HEK293 (cell line): ENCODE data around the gene KCNK4.

Experiments
- CTCF ChIA-PET: fragments of 350-600 bp; formaldehyde crosslinking; extraction: SDS; loops from one replicate; lab custom pipeline; 2021; ENCODE audit warnings: antibody characterized with exemption; lab: Yijun Ruan, JAX
- POLR2A ChIA-PET: fragments of 300-600 bp; formaldehyde crosslinking; extraction: SDS; loops from one replicate; lab custom pipeline; 2020; ENCODE audit warnings: antibody characterized with exemption, inconsistent platforms; lab: Yijun Ruan, JAX
- H3K27ac ChIP-seq: fragments of 200-500 bp; sonication (Bioruptor generic); 2 replicates; pipeline ENCODE4 v1.5.1; 2014; ENCODE audit warnings: low read depth, low read length, control low read depth, inconsistent platforms; ENCODE audit errors: extremely low read depth
- H3K36me3 ChIP-seq, 2 experiments: fragments of 200-500 bp in 1 of 2; sonication (Bioruptor generic) in 1 of 2; 1 replicate in 1 of 2; 2 replicates in 1 of 2; pipeline ENCODE4 v1.5.1; 2014 to 2017; ENCODE audit warnings: inconsistent platforms in 2 of 2, low read length in 2 of 2; ENCODE audit not compliant: control insufficient read depth in 2 of 2, insufficient read depth in 1 of 2
- H3K4me1 ChIP-seq: fragments of 200-500 bp; sonication (Bioruptor generic); 2 replicates; pipeline ENCODE4 v1.5.1; 2014; ENCODE audit warnings: mild to moderate bottlenecking, low read length, inconsistent platforms; ENCODE audit not compliant: control insufficient read depth, insufficient read depth
- H3K4me3 ChIP-seq: 2 replicates; pipeline ENCODE4 v1.5.1; 2011; ENCODE audit warnings: low read depth, mild to moderate bottlenecking, control low read depth, low read length, moderate library complexity
- H3K9me3 ChIP-seq: fragments of 200-500 bp; sonication (Bioruptor generic); 2 replicates; pipeline ENCODE4 v1.5.1; 2014; ENCODE audit warnings: low read depth, low read length, inconsistent platforms; ENCODE audit not compliant: control insufficient read depth, insufficient read depth
- GFI1B ChIP-seq: fragments of 450-650 bp; formaldehyde crosslinking; IDR thresholded peaks from 2 replicates; pipeline ENCODE4 v1.5.1; 2016; ENCODE audit warnings: missing biosample characterization, missing genetic modification characterization
- GLIS1 ChIP-seq: fragments of 450-650 bp; formaldehyde crosslinking; IDR thresholded peaks from 2 replicates; pipeline ENCODE4 v1.5.1; 2016; ENCODE audit warnings: missing biosample characterization, missing genetic modification characterization
- HOXC10 ChIP-seq: sonication (generic); formaldehyde crosslinking; IDR thresholded peaks from 2 replicates; pipeline ENCODE4 v1.8.1; 2023; ENCODE audit warnings: mild to moderate bottlenecking, missing genetic modification reagents
- KLF10 ChIP-seq: fragments of 450-650 bp; IDR thresholded peaks from 2 replicates; pipeline ENCODE4 v1.5.1; 2018; ENCODE audit warnings: missing biosample characterization, mild to moderate bottlenecking, missing genetic modification characterization
- KLF8 ChIP-seq: fragments of 450-650 bp; formaldehyde crosslinking; IDR thresholded peaks from 2 replicates; pipeline ENCODE4 v1.5.1; 2016; ENCODE audit warnings: missing biosample characterization, missing genetic modification characterization
- SALL2 ChIP-seq: fragments of 450-650 bp; formaldehyde crosslinking; IDR thresholded peaks from 2 replicates; pipeline ENCODE4 v1.5.0; 2017; ENCODE audit warnings: missing biosample characterization, mild to moderate bottlenecking, missing genetic modification characterization, borderline replicate concordance
- SCRT2 ChIP-seq: fragments of 450-650 bp; formaldehyde crosslinking; IDR thresholded peaks from 2 replicates; pipeline ENCODE4 v1.5.1; 2016; ENCODE audit warnings: missing biosample characterization, missing genetic modification characterization
- ZBTB17 ChIP-seq: fragments of 450-650 bp; formaldehyde crosslinking; IDR thresholded peaks from 2 replicates; pipeline ENCODE4 v1.5.1; 2016; ENCODE audit warnings: missing biosample characterization, missing genetic modification characterization
- ZBTB8A ChIP-seq: fragments of 450-650 bp; formaldehyde crosslinking; IDR thresholded peaks from 2 replicates; pipeline ENCODE4 v1.5.1; 2016; ENCODE audit warnings: missing biosample characterization, missing genetic modification characterization
- ZFHX2 ChIP-seq: fragments of 450-650 bp; formaldehyde crosslinking; conservative IDR thresholded peaks from 2 replicates; pipeline ENCODE4 v1.5.1; 2016; ENCODE audit warnings: missing biosample characterization, missing genetic modification characterization
- ZFP41 ChIP-seq: fragments of 450-650 bp; formaldehyde crosslinking; IDR thresholded peaks from 2 replicates; pipeline ENCODE4 v1.5.1; 2016; ENCODE audit warnings: missing biosample characterization, missing genetic modification characterization, borderline replicate concordance
- ZNF211 ChIP-seq: fragments of 450-650 bp; formaldehyde crosslinking; IDR thresholded peaks from 2 replicates; pipeline ENCODE4 v1.5.1; 2016; ENCODE audit warnings: low read depth, missing biosample characterization, missing genetic modification characterization
- ZNF223 ChIP-seq: fragments of 450-650 bp; formaldehyde crosslinking; IDR thresholded peaks from 2 replicates; pipeline ENCODE4 v1.5.1; 2016; ENCODE audit warnings: missing biosample characterization, missing genetic modification characterization
- ZNF274 ChIP-seq, 2 experiments: fragments of 200-500 bp in 1 of 2; fragments of 450-650 bp in 1 of 2; sonication (Bioruptor generic) in 1 of 2; formaldehyde crosslinking in 1 of 2; IDR thresholded peaks; 2 replicates each; pipeline versions ENCODE4 v1.5.1 to v1.6.1; 2014 to 2016; ENCODE audit warnings: borderline replicate concordance in 1 of 2, inconsistent platforms in 1 of 2, low read length in 1 of 2, missing biosample characterization in 1 of 2, missing genetic modification characterization in 1 of 2
- ZNF501 ChIP-seq: fragments of 450-650 bp; formaldehyde crosslinking; IDR thresholded peaks from 2 replicates; pipeline ENCODE4 v1.5.1; 2016; ENCODE audit warnings: missing biosample characterization, missing genetic modification characterization
- ZNF530 ChIP-seq: fragments of 450-650 bp; formaldehyde crosslinking; IDR thresholded peaks from 2 replicates; pipeline ENCODE4 v1.5.1; 2016; ENCODE audit warnings: low read depth, missing biosample characterization, missing genetic modification characterization
- ZNF561 ChIP-seq: fragments of 450-650 bp; IDR thresholded peaks from 2 replicates; pipeline ENCODE4 v1.5.1; 2018; ENCODE audit warnings: missing biosample characterization, missing genetic modification characterization, borderline replicate concordance
- ZNF660 ChIP-seq: fragments of 450-650 bp; IDR thresholded peaks from 2 replicates; pipeline ENCODE4 v1.5.1; 2018; ENCODE audit warnings: missing biosample characterization, mild to moderate bottlenecking, missing genetic modification characterization
- TF ChIP-seq, protein P1 (sequence below): fragments of 450-650 bp; formaldehyde crosslinking; IDR thresholded peaks from 2 replicates; pipeline ENCODE4 v1.5.1; 2017; ENCODE audit warnings: missing biosample characterization, missing genetic modification characterization
- TF ChIP-seq, protein P2 (sequence below): fragments of 450-650 bp; formaldehyde crosslinking; IDR thresholded peaks from 2 replicates; pipeline ENCODE4 v1.5.1; 2016; ENCODE audit warnings: missing biosample characterization, missing genetic modification characterization
- TF ChIP-seq, protein P3 (sequence below): fragments of 450-650 bp; formaldehyde crosslinking; IDR thresholded peaks from 2 replicates; pipeline ENCODE4 v1.5.1; 2016; ENCODE audit warnings: missing biosample characterization, missing genetic modification characterization

KCNK4 gene

DNA sequence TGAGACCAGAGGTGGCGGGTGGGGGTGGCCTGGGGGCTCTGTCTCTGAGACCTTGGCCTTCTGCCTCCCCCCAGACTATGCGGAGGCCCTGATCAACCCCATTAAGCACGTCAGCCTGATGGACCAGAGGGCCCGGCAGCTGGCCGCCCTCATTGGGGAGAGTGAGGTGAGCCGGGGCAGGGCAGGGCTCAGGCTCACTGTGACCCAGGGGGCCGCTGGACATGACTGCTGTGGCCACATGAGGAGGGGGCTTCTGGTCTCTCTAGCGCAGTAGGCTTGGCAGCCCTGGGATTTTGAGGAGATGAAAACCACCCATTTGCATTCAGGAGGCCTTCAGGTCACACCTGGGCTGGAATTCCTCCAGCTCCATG lies 27.2 kb upstream of the KCNK4 start (continued):
- TF ChIP-seq ZNF223 (tag by site-specific recombination) (no peak), ZNF501 (tag by site-specific recombination) (no peak), HOXC10 (CRISPR knock-in tag) (no peak), SCRT2 (no peak), KLF10 (tag by site-specific recombination) (no peak), GFI1B (tag by site-specific recombination) (no peak)
- TF ChIP-seq, protein P1, sequence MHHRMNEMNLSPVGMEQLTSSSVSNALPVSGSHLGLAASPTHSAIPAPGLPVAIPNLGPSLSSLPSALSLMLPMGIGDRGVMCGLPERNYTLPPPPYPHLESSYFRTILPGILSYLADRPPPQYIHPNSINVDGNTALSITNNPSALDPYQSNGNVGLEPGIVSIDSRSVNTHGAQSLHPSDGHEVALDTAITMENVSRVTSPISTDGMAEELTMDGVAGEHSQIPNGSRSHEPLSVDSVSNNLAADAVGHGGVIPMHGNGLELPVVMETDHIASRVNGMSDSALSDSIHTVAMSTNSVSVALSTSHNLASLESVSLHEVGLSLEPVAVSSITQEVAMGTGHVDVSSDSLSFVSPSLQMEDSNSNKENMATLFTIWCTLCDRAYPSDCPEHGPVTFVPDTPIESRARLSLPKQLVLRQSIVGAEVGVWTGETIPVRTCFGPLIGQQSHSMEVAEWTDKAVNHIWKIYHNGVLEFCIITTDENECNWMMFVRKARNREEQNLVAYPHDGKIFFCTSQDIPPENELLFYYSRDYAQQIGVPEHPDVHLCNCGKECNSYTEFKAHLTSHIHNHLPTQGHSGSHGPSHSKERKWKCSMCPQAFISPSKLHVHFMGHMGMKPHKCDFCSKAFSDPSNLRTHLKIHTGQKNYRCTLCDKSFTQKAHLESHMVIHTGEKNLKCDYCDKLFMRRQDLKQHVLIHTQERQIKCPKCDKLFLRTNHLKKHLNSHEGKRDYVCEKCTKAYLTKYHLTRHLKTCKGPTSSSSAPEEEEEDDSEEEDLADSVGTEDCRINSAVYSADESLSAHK (tag by site-specific recombination), result no peak

DNA sequence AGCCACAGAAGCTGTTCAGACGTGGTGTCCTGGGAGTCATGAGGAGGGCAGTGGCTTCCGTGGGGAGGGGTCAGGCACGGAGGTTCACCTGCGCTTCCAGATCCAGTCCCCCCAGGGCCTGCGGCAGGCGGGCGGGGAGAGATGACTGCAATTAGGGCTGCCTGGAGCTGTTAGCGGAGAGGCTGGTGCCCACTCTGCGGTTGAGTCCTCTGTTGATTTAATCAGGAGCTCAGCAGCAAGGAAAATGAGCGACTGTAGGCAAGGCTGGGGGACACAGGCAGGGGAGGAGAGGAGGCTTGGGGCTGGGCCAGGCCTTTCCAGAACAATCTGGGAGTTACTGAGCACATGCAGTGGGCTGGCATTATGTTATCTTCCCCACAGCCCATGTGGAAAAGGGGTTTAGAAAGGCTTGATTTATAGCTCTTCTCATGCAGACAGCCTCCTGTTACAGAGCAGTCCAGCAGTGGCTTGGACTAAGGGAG lies 26.7 kb upstream of the KCNK4 start:
- no peak overlapping the region for H3K4me3 ChIP-seq
- H3K36me3 ChIP-seq, result peaks cover 0 to 67% of the 10 kb centered on the region in 2 experiments; a peak in 1 of 3 replicates
- H3K9me3 ChIP-seq, result no peaks in the 10 kb centered on the region
- peaks cover 2% of the 10 kb centered on the region; the same call in 1 of the 2 replicates for H3K4me1 ChIP-seq
- no peak overlapping the region for H3K27ac ChIP-seq
- ChIA-PET POLR2A (interaction anchor here (0.6 to 1.6 kb wide), 5 partner anchors 12 to 849 kb away, joined by 3 to 6 read pairs (median 3); no protein-coding TSS in a partner anchor), CTCF (interaction anchor here (0.5 to 1.6 kb wide), 3 partner anchors 13 to 60 kb away, joined by 3 to 11 read pairs (median 3); partner anchors contain the start of gene PLCB3)
- 0 out of 2 replicates have a peak, but pooled peaks have one; percentile 6 for TF ChIP-seq ZFHX2 (tag by site-specific recombination)
- no peak for TF ChIP-seq ZNF660 (tag by site-specific recombination)
- no peak for TF ChIP-seq ZNF274 (IDR thresholded peaks at IDR 0.05; ENCODE audit: low read length)
- no peak for TF ChIP-seq ZNF274 (tag by site-specific recombination; IDR thresholded peaks at IDR 0.05; ENCODE audit: borderline replicate concordance)
- 0 out of 2 replicates have a peak, but pooled peaks have one; percentile 19 for TF ChIP-seq ZBTB17 (tag by site-specific recombination)
- TF ChIP-seq KLF8 (tag by site-specific recombination), result no peak
- TF ChIP-seq ZNF561 (tag by site-specific recombination), result no peak
- no peak for TF ChIP-seq ZNF211 (tag by site-specific recombination)
- TF ChIP-seq ZBTB8A, result peak; percentile 52
- TF ChIP-seq ZFP41 (tag by site-specific recombination), result no peak
- TF ChIP-seq, protein P2, sequence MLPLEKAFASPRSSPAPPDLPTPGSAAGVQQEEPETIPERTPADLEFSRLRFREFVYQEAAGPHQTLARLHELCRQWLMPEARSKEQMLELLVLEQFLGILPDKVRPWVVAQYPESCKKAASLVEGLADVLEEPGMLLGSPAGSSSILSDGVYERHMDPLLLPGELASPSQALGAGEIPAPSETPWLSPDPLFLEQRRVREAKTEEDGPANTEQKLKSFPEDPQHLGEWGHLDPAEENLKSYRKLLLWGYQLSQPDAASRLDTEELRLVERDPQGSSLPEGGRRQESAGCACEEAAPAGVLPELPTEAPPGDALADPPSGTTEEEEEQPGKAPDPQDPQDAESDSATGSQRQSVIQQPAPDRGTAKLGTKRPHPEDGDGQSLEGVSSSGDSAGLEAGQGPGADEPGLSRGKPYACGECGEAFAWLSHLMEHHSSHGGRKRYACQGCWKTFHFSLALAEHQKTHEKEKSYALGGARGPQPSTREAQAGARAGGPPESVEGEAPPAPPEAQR (tag by site-specific recombination), result no peak

DNA sequence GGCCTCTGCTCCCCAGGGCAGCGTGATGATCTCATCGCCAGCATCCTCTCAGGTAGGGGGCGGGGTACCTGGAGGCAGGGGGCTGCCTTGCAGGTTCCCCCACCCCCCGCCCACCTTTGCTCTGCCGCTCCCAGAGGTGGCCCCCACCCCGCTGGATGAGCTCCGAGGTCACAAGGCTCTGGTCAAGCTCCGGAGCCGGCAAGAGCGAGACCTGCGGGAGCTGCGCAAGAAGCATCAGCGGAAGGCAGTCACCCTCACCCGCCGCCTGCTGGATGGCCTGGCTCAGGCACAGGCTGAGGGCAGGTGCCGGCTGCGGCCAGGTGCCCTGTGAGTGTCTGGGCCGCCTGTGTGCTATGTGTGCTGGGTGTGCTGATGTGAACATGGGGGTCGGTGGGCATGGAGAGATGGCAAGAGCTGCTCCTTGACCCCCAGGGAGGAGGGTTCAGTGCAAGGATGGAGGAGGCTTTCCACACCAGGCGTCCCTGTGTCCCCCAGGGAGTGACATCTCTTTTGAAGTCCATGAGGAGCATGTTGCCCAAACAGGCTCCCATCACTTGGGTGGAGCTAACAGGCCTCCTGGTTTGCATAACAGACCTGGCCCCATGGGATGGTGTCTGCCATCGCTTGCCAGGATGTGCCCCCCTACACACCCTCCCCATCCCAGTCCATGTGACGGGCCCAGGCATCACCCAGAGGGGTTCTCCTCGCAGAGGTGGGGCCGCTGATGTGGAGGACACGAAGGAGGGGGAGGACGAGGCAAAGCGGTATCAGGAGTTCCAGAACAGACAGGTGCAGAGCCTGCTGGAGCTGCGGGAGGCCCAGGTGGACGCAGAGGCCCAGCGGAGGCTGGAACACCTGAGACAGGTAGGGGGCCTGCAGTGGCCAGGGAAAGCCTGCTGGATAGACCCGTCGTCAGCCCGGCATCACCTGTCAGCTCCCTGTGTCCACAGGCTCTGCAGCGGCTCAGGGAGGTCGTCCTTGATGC lies 25.6 kb upstream of the KCNK4 start:
- Histone ChIP-seq H3K27ac (no peak overlapping the region), H3K9me3 (no peaks in the 10 kb centered on the region), H3K36me3 (peaks cover 0 to 57% of the 10 kb centered on the region in 2 experiments; a peak in 1 of 3 replicates), H3K4me1 (peaks cover 2% of the 10 kb centered on the region; the same call in 1 of the 2 replicates), H3K4me3 (no peak overlapping the region)
- ChIA-PET CTCF (interaction anchor here (0.6 to 1.6 kb wide), 3 partner anchors 14 to 39 kb away, joined by 3 to 11 read pairs (median 5); partner anchors contain the start of gene PLCB3), POLR2A (interaction anchor here (0.6 to 7.0 kb wide), 3 partner anchors 12 to 15 kb away, joined by 3 to 52 read pairs (median 3); partner anchors contain the start of gene PLCB3)
- peak; percentile 34 for TF ChIP-seq GLIS1 (tag by site-specific recombination)
- TF ChIP-seq, protein P3, sequence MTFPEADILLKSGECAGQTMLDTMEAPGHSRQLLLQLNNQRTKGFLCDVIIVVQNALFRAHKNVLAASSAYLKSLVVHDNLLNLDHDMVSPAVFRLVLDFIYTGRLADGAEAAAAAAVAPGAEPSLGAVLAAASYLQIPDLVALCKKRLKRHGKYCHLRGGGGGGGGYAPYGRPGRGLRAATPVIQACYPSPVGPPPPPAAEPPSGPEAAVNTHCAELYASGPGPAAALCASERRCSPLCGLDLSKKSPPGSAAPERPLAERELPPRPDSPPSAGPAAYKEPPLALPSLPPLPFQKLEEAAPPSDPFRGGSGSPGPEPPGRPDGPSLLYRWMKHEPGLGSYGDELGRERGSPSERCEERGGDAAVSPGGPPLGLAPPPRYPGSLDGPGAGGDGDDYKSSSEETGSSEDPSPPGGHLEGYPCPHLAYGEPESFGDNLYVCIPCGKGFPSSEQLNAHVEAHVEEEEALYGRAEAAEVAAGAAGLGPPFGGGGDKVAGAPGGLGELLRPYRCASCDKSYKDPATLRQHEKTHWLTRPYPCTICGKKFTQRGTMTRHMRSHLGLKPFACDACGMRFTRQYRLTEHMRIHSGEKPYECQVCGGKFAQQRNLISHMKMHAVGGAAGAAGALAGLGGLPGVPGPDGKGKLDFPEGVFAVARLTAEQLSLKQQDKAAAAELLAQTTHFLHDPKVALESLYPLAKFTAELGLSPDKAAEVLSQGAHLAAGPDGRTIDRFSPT (tag by site-specific recombination), result 0 out of 2 replicates have a peak, but pooled peaks have one; percentile 28
- no peak for TF ChIP-seq ZNF223 (tag by site-specific recombination)
- TF ChIP-seq SALL2 (tag by site-specific recombination), result no peak
- no peak for TF ChIP-seq ZNF530
